Stimulated activated CD4-positive, alpha-beta T cell treated with anti-CD3 and anti-CD28 coated beads, Interleukin-2, amount 100 ng/mL, for 48 hours (primary cell): Measurements from ENCODE around the gene MMP17.

Source experiments
- DNase-seq, 2 donors: peaks; one replicate each; pipeline ENCODE4 v3.0.0-alpha.2; 2020

MMP17 gene

GRCh38 chr12:131850856-131851559 is 22.8 kb downstream of the MMP17 start:
- DNase-seq = no peak

- DNase-seq = no peak
These were observed 23.8 kb downstream of the MMP17 start for GRCh38 chr12:131851741-131852550.

- DNase-seq = no peak
These were observed 24.5 kb downstream of the MMP17 start for GRCh38 chr12:131852551-131853299.

GRCh38 chr12:131853832-131854797 is 25.9 kb downstream of the MMP17 start:
- DNase-seq = no peak

- no peak for DNase-seq
These were observed 26.8 kb downstream of the MMP17 start for GRCh38 chr12:131854861-131855476.

GRCh38 chr12:131855521-131856142 is 27.4 kb downstream of the MMP17 start:
- no peak for DNase-seq

- DNase-seq = no peak
These were observed 28.3 kb downstream of the MMP17 start for GRCh38 chr12:131856366-131857097.

- no peak for DNase-seq
These were observed 30.0 kb downstream of the MMP17 start for GRCh38 chr12:131857908-131858850.

- no peak for DNase-seq
These were observed 32.5 kb downstream of the MMP17 start for GRCh38 chr12:131860472-131861260.

GRCh38 chr12:131861261-131862083 is 33.3 kb downstream of the MMP17 start:
- DNase-seq = no peak

GRCh38 chr12:131862084-131862441 is 33.9 kb downstream of the MMP17 start:
- no peak for DNase-seq

GRCh38 chr12:131862600-131862993 is 34.4 kb downstream of the MMP17 start:
- DNase-seq = no peak

GRCh38 chr12:131862994-131863710 is 35.0 kb downstream of the MMP17 start:
- DNase-seq = no peak

- no peak for DNase-seq
These were observed 35.7 kb downstream of the MMP17 start for GRCh38 chr12:131863711-131864396.

- DNase-seq = no peak
These were observed 36.3 kb downstream of the MMP17 start for GRCh38 chr12:131864469-131864868.

GRCh38 chr12:131865180-131865875 is 37.1 kb downstream of the MMP17 start:
- DNase-seq = no peak
